ENCODE data around the gene NOS1AP.

NOS1AP gene

GRCh38 chr1:162110910-162111309 lies 41.4 kb downstream of the NOS1AP start:
- no peak overlapping the region for H3K27ac ChIP-seq (ENCODE audit: low read length)
- H3K9me3 ChIP-seq (replicated peaks; ENCODE audit: insufficient read depth, low read length) = no peaks in the 10 kb centered on the region
- peaks cover 10% of the 10 kb centered on the region; the same call in 1 of the 2 replicates for H3F3A ChIP-seq (ENCODE audit: insufficient read depth, low read length)
- no peak overlapping the region for H3K9ac ChIP-seq (ENCODE audit: low read length)
- H3K9me2 ChIP-seq (replicated peaks; ENCODE audit: insufficient read depth, low read length) = no peaks in the 10 kb centered on the region
- no peaks in the 10 kb centered on the region for H3K27me3 ChIP-seq (replicated peaks; ENCODE audit: insufficient read depth, low read length)
- no peak overlapping the region for H3K4me3 ChIP-seq (ENCODE audit: low read length)
- TF ChIP-seq EZH2 (optimal IDR thresholded peaks at IDR 0.05; ENCODE audit: low read depth, low read length) = no peak
- TF ChIP-seq EZH2phosphoT487 (IDR thresholded peaks at IDR 0.05; ENCODE audit: low read length) = no peak
- no peak for TF ChIP-seq CTCF (IDR thresholded peaks at IDR 0.05; ENCODE audit: low read length)
- 0 out of 2 replicates have a peak, but pooled peaks cover 4% of the 10 kb centered on the region for H3K79me2 ChIP-seq (ENCODE audit: low read length)
- peaks cover 11% of the 10 kb centered on the region for H3K4me1 ChIP-seq (ENCODE audit: low read length)
- no peaks in the 10 kb centered on the region for H3K36me3 ChIP-seq (replicated peaks; ENCODE audit: insufficient read depth, low read length)
- DNase-seq = no peak
- H2AFZ ChIP-seq (ENCODE audit: low read length) = no peak overlapping the region
- H4K20me1 ChIP-seq (ENCODE audit: insufficient read depth, low read length) = no peaks in the 10 kb centered on the region
- no peak overlapping the region for H3K4me2 ChIP-seq (ENCODE audit: low read depth, low read length)

GRCh38 chr1:162111572-162111971 lies 42.1 kb downstream of the NOS1AP start:
- H3K4me2 ChIP-seq (ENCODE audit: low read depth, low read length) = no peak overlapping the region
- H3F3A ChIP-seq (ENCODE audit: insufficient read depth, low read length) = peaks cover 10% of the 10 kb centered on the region; the same call in 1 of the 2 replicates
- no peak overlapping the region for H3K27ac ChIP-seq (ENCODE audit: low read length)
- H3K4me3 ChIP-seq (ENCODE audit: low read length) = no peak overlapping the region
- H3K9ac ChIP-seq (ENCODE audit: low read length) = no peak overlapping the region
- no peak overlapping the region for H2AFZ ChIP-seq (ENCODE audit: low read length)
- H3K4me1 ChIP-seq (ENCODE audit: low read length) = peaks cover 11% of the 10 kb centered on the region
- no peaks in the 10 kb centered on the region for H3K9me2 ChIP-seq (replicated peaks; ENCODE audit: insufficient read depth, low read length)
- no peaks in the 10 kb centered on the region for H3K36me3 ChIP-seq (replicated peaks; ENCODE audit: insufficient read depth, low read length)
- 0 out of 2 replicates have a peak, but pooled peaks cover 4% of the 10 kb centered on the region for H3K79me2 ChIP-seq (ENCODE audit: low read length)
- no peaks in the 10 kb centered on the region for H3K27me3 ChIP-seq (replicated peaks; ENCODE audit: insufficient read depth, low read length)
- H3K9me3 ChIP-seq (replicated peaks; ENCODE audit: insufficient read depth, low read length) = no peaks in the 10 kb centered on the region
- TF ChIP-seq EZH2 (optimal IDR thresholded peaks at IDR 0.05; ENCODE audit: low read depth, low read length) = no peak
- TF ChIP-seq CTCF (IDR thresholded peaks at IDR 0.05; ENCODE audit: low read length) = no peak
- TF ChIP-seq EZH2phosphoT487 (IDR thresholded peaks at IDR 0.05; ENCODE audit: low read length) = no peak
- H4K20me1 ChIP-seq (ENCODE audit: insufficient read depth, low read length) = no peaks in the 10 kb centered on the region
- DNase-seq = no peak

GRCh38 chr1:162113419-162113818 lies 43.9 kb downstream of the NOS1AP start:
- 0 out of 2 replicates have a peak, but pooled peaks cover 4% of the 10 kb centered on the region for H3K79me2 ChIP-seq (ENCODE audit: low read length)

More at GRCh38 chr1:162113419-162113818, 43.9 kb downstream of the NOS1AP start:
- Histone ChIP-seq H3F3A (ENCODE audit: insufficient read depth, low read length) (peaks cover 10% of the 10 kb centered on the region; the same call in 1 of the 2 replicates), H3K4me3 (ENCODE audit: low read length) (no peak overlapping the region), H4K20me1 (ENCODE audit: insufficient read depth, low read length) (no peaks in the 10 kb centered on the region), H3K27ac (ENCODE audit: low read length) (no peak overlapping the region), H3K9me2 (replicated peaks; ENCODE audit: insufficient read depth, low read length) (no peaks in the 10 kb centered on the region), H3K27me3 (replicated peaks; ENCODE audit: insufficient read depth, low read length) (no peaks in the 10 kb centered on the region), H3K9me3 (replicated peaks; ENCODE audit: insufficient read depth, low read length) (no peaks in the 10 kb centered on the region), H3K9ac (ENCODE audit: low read length) (no peak overlapping the region), H3K36me3 (replicated peaks; ENCODE audit: insufficient read depth, low read length) (no peaks in the 10 kb centered on the region), H3K4me2 (ENCODE audit: low read depth, low read length) (no peak overlapping the region), H2AFZ (ENCODE audit: low read length) (no peak overlapping the region), H3K4me1 (ENCODE audit: low read length) (peaks cover 11% of the 10 kb centered on the region)
- no peak for DNase-seq
- TF ChIP-seq CTCF (IDR thresholded peaks at IDR 0.05; ENCODE audit: low read length) = no peak
